BLaER1 (cell line): ENCODE measurements around the gene ARHGEF39.

Experiments
- H3K27ac ChIP-seq: shearing (Covaris generic); formaldehyde crosslinking; 2 replicates; pipeline ENCODE4 v1.8.1; 2022
- H3K27me3 ChIP-seq: shearing (Covaris generic); formaldehyde crosslinking; 2 replicates; pipeline ENCODE4 v1.8.1; 2022
- H3K36me3 ChIP-seq: shearing (Covaris generic); formaldehyde crosslinking; 2 replicates; pipeline ENCODE4 v1.8.1; 2022
- H3K4me1 ChIP-seq: shearing (Covaris generic); formaldehyde crosslinking; 2 replicates; pipeline ENCODE4 v1.8.1; 2022
- H3K4me2 ChIP-seq: shearing (Covaris generic); formaldehyde crosslinking; 2 replicates; pipeline ENCODE4 v1.8.1; 2022
- H3K4me3 ChIP-seq: shearing (Covaris generic); formaldehyde crosslinking; 2 replicates; pipeline ENCODE4 v1.8.1; 2022
- H3K9ac ChIP-seq: shearing (Covaris generic); formaldehyde crosslinking; 2 replicates; pipeline ENCODE4 v1.8.1; 2022
- H3K9me3 ChIP-seq: shearing (Covaris generic); formaldehyde crosslinking; 2 replicates; pipeline ENCODE4 v1.8.1; 2022
- H4K20me1 ChIP-seq: shearing (Covaris generic); formaldehyde crosslinking; 2 replicates; pipeline ENCODE4 v1.8.1; 2022
- Cebpa-rat ChIP-seq: shearing (Covaris generic); IDR thresholded peaks from 2 replicates; pipeline ENCODE4 v1.8.1; 2022

Gene ARHGEF39

GRCh38 chr9:35686222-35687203 is 21.5 kb upstream of the ARHGEF39 start:
- Histone ChIP-seq H3K27me3 (no peaks in the 10 kb centered on the region), H3K4me3 (no peak overlapping the region), H3K4me2 (peak overlapping the region; percentile 93; the same call in 1 of the 2 replicates), H3K36me3 (peaks cover 43% of the 10 kb centered on the region), H3K9ac (no peak overlapping the region), H3K27ac (no peak overlapping the region), H4K20me1 (no peaks in the 10 kb centered on the region), H3K9me3 (no peaks in the 10 kb centered on the region), H3K4me1 (peaks cover 47% of the 10 kb centered on the region)
- TF ChIP-seq Cebpa-rat = no peak

- no peak overlapping the region for H3K9ac ChIP-seq
- no peak overlapping the region for H3K4me3 ChIP-seq
- H3K4me2 ChIP-seq = no peak overlapping the region
- no peaks in the 10 kb centered on the region for H3K9me3 ChIP-seq
- H3K27me3 ChIP-seq = no peaks in the 10 kb centered on the region
- TF ChIP-seq Cebpa-rat = no peak
- H3K4me1 ChIP-seq = peaks cover 41% of the 10 kb centered on the region
- no peak overlapping the region for H3K27ac ChIP-seq
- peaks cover 43% of the 10 kb centered on the region for H3K36me3 ChIP-seq
- H4K20me1 ChIP-seq = no peaks in the 10 kb centered on the region
Observed at GRCh38 chr9:35685506-35685905, 20.5 kb upstream of the ARHGEF39 start.

DNA sequence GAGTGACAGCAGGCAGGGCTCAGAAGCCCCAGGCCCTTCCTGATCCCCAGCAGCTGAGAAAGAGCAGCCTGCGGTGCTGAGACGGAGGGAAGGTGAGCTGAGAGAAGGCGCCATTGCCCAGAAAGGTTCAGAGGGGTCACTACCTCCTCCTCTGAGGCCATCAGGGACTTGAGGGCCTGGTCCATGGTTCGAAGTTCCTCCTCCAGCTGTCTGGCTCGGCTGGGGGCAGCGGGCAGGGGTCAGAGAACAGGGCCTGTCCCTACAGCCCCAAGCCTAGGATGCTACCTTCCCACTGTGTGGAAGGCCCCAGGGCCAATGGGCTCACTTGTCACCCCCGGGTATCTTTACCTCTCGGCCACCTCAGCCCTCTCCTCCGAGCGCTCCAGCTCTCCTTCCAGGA is 19.9 kb upstream of the ARHGEF39 start:
- Histone ChIP-seq H3K27me3 (no peaks in the 10 kb centered on the region), H3K27ac (no peak overlapping the region), H4K20me1 (no peaks in the 10 kb centered on the region), H3K9me3 (no peaks in the 10 kb centered on the region), H3K9ac (no peak overlapping the region), H3K36me3 (peaks cover 43% of the 10 kb centered on the region), H3K4me3 (no peak overlapping the region), H3K4me1 (peaks cover 37% of the 10 kb centered on the region), H3K4me2 (no peak overlapping the region)
- no peak for TF ChIP-seq Cebpa-rat

- Histone ChIP-seq H3K4me3 (no peak overlapping the region), H3K4me2 (no peak overlapping the region), H3K9me3 (no peaks in the 10 kb centered on the region), H3K4me1 (peaks cover 21% of the 10 kb centered on the region), H3K36me3 (peaks cover 43% of the 10 kb centered on the region), H3K27me3 (no peaks in the 10 kb centered on the region), H3K9ac (no peak overlapping the region), H4K20me1 (no peaks in the 10 kb centered on the region), H3K27ac (no peak overlapping the region)
- TF ChIP-seq Cebpa-rat = no peak
Observed at GRCh38 chr9:35683323-35683722, 18.3 kb upstream of the ARHGEF39 start.

DNA sequence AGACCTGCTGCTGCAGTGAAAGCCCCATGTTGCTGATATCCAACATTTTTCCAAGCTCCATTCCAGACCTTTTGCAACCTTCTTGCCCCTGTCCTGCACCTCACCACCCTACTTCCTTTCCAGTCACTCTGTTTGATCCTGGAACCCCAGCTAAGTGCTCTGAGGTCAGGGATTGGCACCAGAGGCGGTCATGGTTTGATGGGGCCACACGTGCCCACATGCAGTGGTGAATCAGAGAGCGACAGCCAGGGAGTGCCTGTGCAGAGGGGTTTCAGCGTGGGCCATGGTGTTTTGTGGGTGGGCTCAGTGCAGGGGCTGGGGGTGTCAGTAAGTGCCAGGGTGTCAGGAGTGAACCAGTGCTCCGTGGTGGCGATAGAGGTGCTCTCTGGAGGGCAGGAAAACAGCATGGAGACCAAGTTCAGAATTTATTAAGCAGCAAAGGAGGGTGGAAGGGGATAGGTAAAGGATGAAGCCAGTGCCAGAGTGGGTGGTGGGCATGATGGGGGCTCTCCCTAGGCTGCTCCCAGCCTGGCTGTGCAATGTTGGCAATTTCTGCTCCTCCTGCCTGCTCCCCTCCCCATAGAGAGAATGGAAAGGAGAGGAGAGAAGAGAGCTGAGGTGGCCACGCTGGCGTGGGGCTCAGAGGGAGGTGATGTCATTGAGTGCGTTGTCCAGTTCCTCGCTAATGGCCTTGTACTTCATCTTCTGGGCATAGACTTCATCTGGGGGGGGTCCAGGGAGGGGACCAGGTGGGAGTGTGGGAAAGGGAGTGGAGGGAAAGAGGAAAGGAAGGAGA is 17.7 kb upstream of the ARHGEF39 start:
- Histone ChIP-seq H3K27ac (no peak overlapping the region), H3K4me1 (peaks cover 15% of the 10 kb centered on the region), H3K9me3 (no peaks in the 10 kb centered on the region), H3K27me3 (no peaks in the 10 kb centered on the region), H3K36me3 (peaks cover 43% of the 10 kb centered on the region), H3K9ac (no peak overlapping the region), H3K4me2 (no peak overlapping the region), H3K4me3 (no peak overlapping the region), H4K20me1 (no peaks in the 10 kb centered on the region)
- TF ChIP-seq Cebpa-rat = no peak

DNA sequence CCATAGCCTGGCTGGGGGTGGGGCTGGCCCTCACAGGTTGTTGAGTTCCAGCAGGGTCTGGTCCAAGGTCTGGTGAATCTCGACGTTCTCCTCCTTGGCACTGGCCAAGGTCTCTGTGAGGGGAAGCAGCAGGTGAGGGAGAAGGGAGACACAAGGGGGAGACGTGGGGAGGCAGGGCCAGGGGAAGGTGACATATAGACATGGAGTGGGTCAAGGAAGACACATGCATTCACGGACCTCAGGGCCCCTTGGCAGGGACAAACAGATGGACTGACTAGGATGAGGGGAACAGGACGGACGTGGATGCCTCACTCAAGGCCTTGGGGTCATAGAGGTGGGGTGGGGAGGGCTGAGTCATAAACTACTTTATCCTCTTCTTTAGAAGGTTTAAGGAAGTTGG is 17.1 kb upstream of the ARHGEF39 start:
- Histone ChIP-seq H3K27ac (no peak overlapping the region), H3K36me3 (peaks cover 43% of the 10 kb centered on the region), H3K4me2 (no peak overlapping the region), H3K4me3 (no peak overlapping the region), H4K20me1 (no peaks in the 10 kb centered on the region), H3K9me3 (no peaks in the 10 kb centered on the region), H3K4me1 (peaks cover 9% of the 10 kb centered on the region), H3K27me3 (peaks cover under 1% of the 10 kb centered on the region; the same call in 1 of the 2 replicates), H3K9ac (no peak overlapping the region)
- TF ChIP-seq Cebpa-rat = no peak

- Histone ChIP-seq H3K4me1 (peaks cover 3% of the 10 kb centered on the region; the same call in 1 of the 2 replicates), H3K9me3 (no peaks in the 10 kb centered on the region), H4K20me1 (no peaks in the 10 kb centered on the region)
Observed at GRCh38 chr9:35681341-35682002, 16.5 kb upstream of the ARHGEF39 start.

GRCh38 chr9:35680331-35681105 is 15.5 kb upstream of the ARHGEF39 start:
- Histone ChIP-seq H3K36me3 (peaks cover 39% of the 10 kb centered on the region), H4K20me1 (no peaks in the 10 kb centered on the region), H3K9ac (no peak overlapping the region), H3K9me3 (no peaks in the 10 kb centered on the region), H3K4me3 (no peak overlapping the region), H3K27me3 (peaks cover 16% of the 10 kb centered on the region), H3K4me2 (no peak overlapping the region), H3K4me1 (0 out of 2 replicates have a peak, but pooled peaks cover 5% of the 10 kb centered on the region), H3K27ac (no peak overlapping the region)
- TF ChIP-seq Cebpa-rat = no peak

More at GRCh38 chr9:35681341-35682002, 16.5 kb upstream of the ARHGEF39 start:
- H3K9ac ChIP-seq = no peak overlapping the region
- H3K36me3 ChIP-seq = peaks cover 43% of the 10 kb centered on the region
- no peak overlapping the region for H3K4me3 ChIP-seq
- peaks cover 6% of the 10 kb centered on the region for H3K27me3 ChIP-seq
- no peak overlapping the region for H3K4me2 ChIP-seq
- no peak overlapping the region for H3K27ac ChIP-seq
- TF ChIP-seq Cebpa-rat = no peak
